Endothelial cell of umbilical vein (primary cell): Measurements from ENCODE around the gene TPRKB. TPM values are rescaled to one million over a fixed set of nuclear protein-coding genes. Genes with fewer than 3 reads are reported as not detected.

Experiments used
- BruUV-seq: library from RNA; stranded (reverse); fragments of 400-500 nt; replicated peaks from 2 replicates; lab custom pipeline; 2021; lab: Mats Ljungman, UMichigan
- CTCF ChIA-PET: fragments of 300-600, 350-600 bp; sonication (Branson Sonifier 250); formaldehyde crosslinking; loops from one replicate; lab custom pipeline; 2021; ENCODE audit warnings: antibody characterized with exemption, inconsistent platforms; lab: Charles Lee
- POLR2A ChIA-PET: fragments of 300-600, 350-600 bp; sonication (Branson Sonifier 250); formaldehyde crosslinking; loops from one replicate; lab custom pipeline; 2021; ENCODE audit warnings: antibody characterized with exemption, inconsistent platforms; lab: Charles Lee
- DNase-seq: peaks from one replicate; pipeline ENCODE4 v3.0.0-alpha.2; 2011; ENCODE audit warnings: low read depth, low spot score
- FAIRE-seq: peaks from 2 replicates; lab custom pipeline; 2011; peaks lifted over from hg19 to GRCh38; lab: Jason Lieb, UNC
- H2AFZ ChIP-seq: 2 replicates; pipeline ENCODE4 v1.6.0; 2012; ENCODE audit warnings: low read depth, low read length, control low read depth, inconsistent platforms
- H3K27ac ChIP-seq: 2 replicates; pipeline ENCODE4 v1.5.1; 2011; ENCODE audit warnings: low read depth, mild to moderate bottlenecking, control low read depth, low read length, moderate library complexity; ENCODE audit not compliant: insufficient read depth
- H3K27me3 ChIP-seq, 2 experiments: 2 replicates each; pipeline versions ENCODE4 v1.6.0 to v1.6.1; 2011; ENCODE audit warnings: low read length in 2 of 2, mixed read lengths in 1 of 2; ENCODE audit not compliant: control insufficient read depth in 2 of 2, insufficient read depth in 2 of 2
- H3K36me3 ChIP-seq, 2 experiments: 2 replicates in 1 of 2; 3 replicates in 1 of 2; pipeline ENCODE4 v1.5.1; 2011; ENCODE audit warnings: low read length in 2 of 2, mild to moderate bottlenecking in 1 of 2, moderate library complexity in 1 of 2; ENCODE audit not compliant: control insufficient read depth in 2 of 2, insufficient read depth in 2 of 2; ENCODE audit errors: extremely low read depth in 1 of 2
- H3K4me1 ChIP-seq: 3 replicates; pipeline ENCODE4 v1.5.1; 2011; ENCODE audit warnings: mild to moderate bottlenecking, low read length; ENCODE audit not compliant: control insufficient read depth, insufficient read depth; ENCODE audit errors: extremely low read depth
- H3K4me2 ChIP-seq: 2 replicates; pipeline ENCODE4 v1.6.1; 2011; ENCODE audit warnings: low read length, control low read depth, mixed read lengths; ENCODE audit not compliant: insufficient read depth
- H3K4me3 ChIP-seq, 3 experiments: fragments of 200-600 bp in 1 of 3; sonication (generic), shearing (Covaris generic) in 1 of 3; replicated peaks in 1 of 3; 2 replicates each; pipeline ENCODE4 v1.5.1; 2011 to 2016; ENCODE audit warnings: control low read depth in 3 of 3, low read length in 3 of 3, mild to moderate bottlenecking in 2 of 3, inconsistent platforms in 1 of 3, low read depth in 1 of 3, moderate library complexity in 1 of 3; ENCODE audit not compliant: insufficient read depth in 1 of 3
- H3K79me2 ChIP-seq: 2 replicates; pipeline ENCODE4 v1.6.0; 2012; ENCODE audit warnings: low read length, inconsistent platforms; ENCODE audit not compliant: control insufficient read depth, insufficient read depth
- H3K9ac ChIP-seq: replicated peaks from 2 replicates; pipeline ENCODE3; 2011; ENCODE audit warnings: low read length, control low read depth; ENCODE audit not compliant: insufficient read depth; ENCODE audit errors: extremely low read depth
- H3K9me1 ChIP-seq: replicated peaks from 3 replicates; pipeline ENCODE4 v1.6.0; 2011; ENCODE audit warnings: mild to moderate bottlenecking, low read length; ENCODE audit not compliant: control insufficient read depth, insufficient read depth; ENCODE audit errors: extremely low read depth
- H3K9me3 ChIP-seq: replicated peaks from 2 replicates; pipeline ENCODE4 v1.5.1; 2012; ENCODE audit warnings: low read length, inconsistent platforms; ENCODE audit not compliant: control insufficient read depth, insufficient read depth
- H4K20me1 ChIP-seq: replicated peaks from 2 replicates; pipeline ENCODE3; 2011; ENCODE audit warnings: mild to moderate bottlenecking, low read length; ENCODE audit not compliant: control insufficient read depth, insufficient read depth; ENCODE audit errors: extremely low read depth
- CTCF ChIP-seq, 2 donors: IDR thresholded peaks; 1 replicate in 1 of 2; 2 replicates in 1 of 2; pipeline ENCODE4 v1.5.1; 2011; ENCODE audit warnings: low read length in 2 of 2, mild to moderate bottlenecking in 2 of 2, moderate library complexity in 2 of 2, control low read depth in 1 of 2, inconsistent platforms in 1 of 2, low read depth in 1 of 2; ENCODE audit not compliant: insufficient read depth in 1 of 2; ENCODE audit errors: extremely low read depth in 1 of 2
- EZH2 ChIP-seq: IDR thresholded peaks from 2 replicates; pipeline ENCODE4 v1.6.1; 2012; ENCODE audit warnings: borderline replicate concordance, low read depth, mild to moderate bottlenecking, moderate library complexity, low read length, inconsistent platforms; ENCODE audit not compliant: severe bottlenecking
- GATA2 ChIP-seq: IDR thresholded peaks from 2 replicates; pipeline ENCODE4 v1.7.0; 2011; ENCODE audit warnings: low read depth, mild to moderate bottlenecking, moderate library complexity, mixed read lengths, low read length; ENCODE audit not compliant: insufficient read length, insufficient read depth
- JUN ChIP-seq: IDR thresholded peaks from 2 replicates; pipeline ENCODE4 v1.6.1; 2011; ENCODE audit warnings: borderline replicate concordance, low read depth; ENCODE audit not compliant: insufficient read length, insufficient read depth
- MAX ChIP-seq: IDR thresholded peaks from 2 replicates; pipeline ENCODE4 v1.6.1; 2011; ENCODE audit not compliant: insufficient read depth, insufficient read length
- MYC ChIP-seq: IDR thresholded peaks from one replicate; pipeline ENCODE4 v1.6.1; 2011; ENCODE audit warnings: mild to moderate bottlenecking, low read depth, low read length
- POLR2AphosphoS5 ChIP-seq: IDR thresholded peaks from 2 replicates; pipeline ENCODE4 v1.6.1; 2012; ENCODE audit warnings: low read depth, mild to moderate bottlenecking, control low read depth, low read length, moderate library complexity; ENCODE audit not compliant: insufficient read depth
- dilution Hi-C: fragments of 300-500 bp; cut with MboI; formaldehyde crosslinking; loops from one replicate; pipeline ENCODE4 v1.15.0; 2019; ENCODE audit warnings: low sequenced_read_pairs; ENCODE audit not compliant: extremely low pct_ligation_motif_present
- intact Hi-C: fragments of 100-400 bp; cut with micrococcal nuclease; formaldehyde crosslinking; loops from one replicate; pipeline ENCODE4 v1.10.0; 2022
- polyA plus RNA-seq, 4 experiments: library from polyadenylated mRNA; depleted of rRNA in 3 of 4; stranded (reverse) in 3 of 4; unstranded in 1 of 4; fragments of >200 nt; gene quantifications; 2 replicates each; pipeline versions ENCODE4 v1.2.1 to v1.2.3, GENCODE V29; 2011 to 2012; ENCODE audit warnings: missing spikeins in 1 of 4
- total RNA-seq: library from RNA; stranded (reverse); gene quantifications from 2 replicates; pipeline ENCODE4 v1.2.3, GENCODE V29; 2021

TPRKB gene
- total and polyA plus RNA-seq, 2 donors (not counting 3 experiments of a cell fraction or from before 2014, with no cell fraction given): 27.1 to 36.1 TPM

GRCh38 chr2:73746877-73747208 lies 9.7 kb upstream of the TPRKB start:
- H3K36me3 ChIP-seq: no peaks in the 10 kb centered on the region
- peak overlapping the region; percentile 91 for H3K27ac ChIP-seq
- ChIA-PET POLR2A (interaction anchor here (2.0 kb wide), 1 partner anchor 10 kb away, joined by 11 read pairs; the partner anchor contains the start of gene TPRKB), CTCF (interaction anchor here (0.6 to 2.0 kb wide), 6 partner anchors 9 to 840 kb away, joined by 3 to 9 read pairs (median 3); partner anchors contain the start of gene TPRKB)
- no peaks in the 10 kb centered on the region for H4K20me1 ChIP-seq
- intact Hi-C loops: loop anchor here (1.0 kb wide), 2 partner anchors 10 to 33 kb away; partner anchors contain the start of genes DUSP11 and TPRKB
- DNase-seq (no peak), FAIRE-seq (no peak)
- peak overlapping the region; percentile 43 for H3K9ac ChIP-seq
- peak overlapping the region; percentile 66 for H3K4me2 ChIP-seq
- no TSS peak for BruUV-seq
- H3K27me3 ChIP-seq: no peaks in the 10 kb centered on the region
- H3K9me3 ChIP-seq: no peaks in the 10 kb centered on the region
- no peak overlapping the region for H3K4me3 ChIP-seq
- TF ChIP-seq CTCF (IDR thresholded peaks at IDR 0.05; ENCODE audit: extremely low read depth in 1 of 2, insufficient read depth in 1 of 2, low read depth in 1 of 2, low read length in 2 of 2) (no peak), JUN (no peak), MYC (no peak), EZH2 (no peak), GATA2 (no peak), MAX (no peak), POLR2AphosphoS5 (no peak)
- no peaks in the 10 kb centered on the region for H3K79me2 ChIP-seq
- dilution Hi-C loops: no loop called here
- peak overlapping the region; percentile 45 for H2AFZ ChIP-seq
- H3K9me1 ChIP-seq: no peaks in the 10 kb centered on the region
- peaks cover 17% of the 10 kb centered on the region for H3K4me1 ChIP-seq
